Activated T-cell treated with anti-CD3 and anti-CD28 coated beads for 1 hour (primary cell): Measurements from ENCODE around the gene WSCD1.

Experiments
- DNase-seq: peaks from one replicate; pipeline ENCODE4 v3.0.0-alpha.2; 2020; ENCODE audit warnings: low read depth

WSCD1 gene

DNA sequence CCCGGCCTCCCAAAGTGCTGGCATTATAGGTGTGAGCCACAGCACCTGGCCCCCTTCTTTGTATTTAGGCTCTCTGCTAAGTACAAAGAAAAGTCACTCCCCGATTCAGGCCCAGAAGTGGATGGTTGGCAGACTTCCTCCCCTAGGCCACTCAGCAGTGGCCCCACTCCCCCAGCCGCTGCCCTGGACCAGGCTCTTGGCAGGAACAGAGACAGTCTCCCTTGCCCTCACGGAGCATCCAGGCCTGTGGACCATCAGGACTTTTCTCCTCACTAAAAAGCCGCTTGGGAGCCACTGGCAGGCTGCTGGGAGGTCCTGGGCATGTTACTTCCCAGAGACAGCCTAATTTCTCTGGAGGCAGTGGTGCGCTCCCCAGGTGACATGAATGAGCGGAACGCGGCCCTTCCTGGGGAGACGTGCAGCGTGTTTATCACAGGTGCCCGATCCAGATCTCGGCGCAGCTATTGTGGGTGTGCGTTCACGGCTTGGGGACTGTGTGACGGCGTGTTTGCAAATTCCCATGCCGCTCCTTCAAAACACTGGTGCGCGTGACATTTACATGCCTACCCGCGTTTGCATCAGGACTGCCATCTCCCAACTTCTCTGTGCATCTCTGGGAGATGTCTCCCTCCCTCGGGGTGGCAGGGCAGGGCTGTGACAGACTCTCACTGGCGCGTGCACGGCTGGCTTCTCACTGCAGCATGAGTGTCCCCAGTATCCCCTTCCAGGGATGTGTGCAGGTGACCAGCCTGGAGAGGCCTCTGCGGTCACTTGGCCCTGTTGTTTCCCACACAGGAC lies 16.6 kb downstream of the WSCD1 start:
- DNase-seq: no peak

- DNase-seq: no peak
Observed at GRCh38 chr17:6088141-6088540, 18.0 kb downstream of the WSCD1 start.

- DNase-seq: no peak
Observed at GRCh38 chr17:6090253-6090652, 20.1 kb downstream of the WSCD1 start.

DNA sequence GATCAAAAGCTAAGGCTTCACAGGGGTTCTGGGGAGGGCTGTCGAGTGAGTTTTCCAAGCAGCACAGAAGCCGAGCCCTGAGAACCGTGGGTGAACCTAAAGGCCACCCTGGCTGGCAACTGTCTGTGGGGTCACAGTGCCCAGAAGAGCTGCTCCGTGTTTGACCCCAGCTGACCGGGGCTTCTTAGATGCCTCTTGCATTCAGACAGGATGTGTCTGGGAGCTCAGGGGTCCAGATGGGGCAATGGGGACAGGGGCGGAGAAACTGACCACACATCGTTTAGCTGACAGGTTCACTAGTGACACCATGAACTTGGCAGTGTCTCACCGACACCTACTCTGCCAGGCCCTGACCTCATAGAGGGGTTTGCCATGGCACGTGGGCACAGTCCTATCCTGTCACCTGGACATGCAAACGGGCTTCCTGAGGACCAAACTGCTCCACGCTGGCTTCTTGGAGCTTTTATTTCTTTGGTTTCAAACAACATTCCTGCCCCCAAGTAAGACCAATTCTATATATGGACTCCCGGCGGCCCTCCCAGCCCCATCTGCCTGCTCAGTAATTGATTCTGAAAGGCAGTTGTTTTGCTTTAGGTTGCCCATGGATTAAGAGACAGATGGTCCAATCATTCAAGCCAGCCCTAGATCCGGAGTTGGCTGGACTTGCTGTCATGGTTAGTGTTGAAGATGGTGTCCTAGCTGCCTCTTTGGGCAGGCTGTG lies 22.2 kb downstream of the WSCD1 start:
- DNase-seq: no peak

DNA sequence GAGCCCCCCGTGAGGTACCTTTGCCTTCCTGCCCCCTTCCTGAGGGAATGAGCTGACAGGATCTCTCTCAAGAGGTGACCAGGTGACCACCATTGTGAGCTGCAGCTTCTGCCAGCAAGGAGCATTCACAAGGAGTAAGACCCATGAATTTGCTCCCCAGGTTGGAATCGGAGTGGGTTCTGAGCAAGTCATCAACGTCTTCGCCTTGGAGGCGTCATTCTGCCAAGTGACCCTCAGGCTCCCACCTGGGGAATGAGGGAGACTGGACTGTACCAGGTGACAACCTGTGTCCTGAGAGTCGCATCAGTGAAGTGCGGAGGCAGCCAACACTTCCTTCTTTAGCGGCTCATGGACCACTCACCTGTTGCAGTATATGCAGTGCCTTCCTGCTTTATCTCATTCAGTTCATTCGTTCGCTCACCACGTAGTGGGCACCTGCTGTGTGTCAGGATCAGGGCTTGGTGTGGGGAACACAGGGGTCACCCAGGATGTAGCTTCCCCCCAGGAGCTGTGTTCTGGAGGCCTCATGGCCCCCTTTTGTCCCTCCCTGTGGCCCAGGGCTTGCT lies 22.8 kb downstream of the WSCD1 start:
- DNase-seq: no peak

DNA sequence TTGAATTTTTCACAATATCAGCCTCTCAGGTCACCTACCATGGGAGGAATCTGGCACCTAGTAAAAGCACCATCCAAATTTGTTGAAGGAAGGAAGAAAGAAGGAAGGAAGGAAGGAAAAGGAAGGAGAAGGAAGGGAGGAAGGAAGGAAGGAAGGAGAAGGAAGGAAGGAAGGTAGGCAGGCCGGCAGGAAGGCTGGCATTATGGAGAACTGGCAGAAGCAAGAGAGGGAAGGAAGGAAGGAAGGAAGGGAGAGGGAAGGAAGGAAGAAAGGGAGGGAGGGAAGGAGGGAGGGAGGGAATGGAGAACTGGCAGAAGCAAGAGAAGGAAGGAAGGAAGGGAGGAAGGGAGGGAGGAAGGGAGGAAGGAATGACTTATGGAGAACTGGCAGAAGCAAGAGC lies 24.3 kb downstream of the WSCD1 start:
- DNase-seq: no peak

- no peak for DNase-seq
Observed at GRCh38 chr17:6094926-6095325, 24.7 kb downstream of the WSCD1 start.

- no peak for DNase-seq
Observed at GRCh38 chr17:6095501-6095900, 25.3 kb downstream of the WSCD1 start.

GRCh38 chr17:6096201-6097004 lies 26.2 kb downstream of the WSCD1 start:
- DNase-seq: no peak

GRCh38 chr17:6097005-6097279 lies 26.8 kb downstream of the WSCD1 start:
- no peak for DNase-seq

DNA sequence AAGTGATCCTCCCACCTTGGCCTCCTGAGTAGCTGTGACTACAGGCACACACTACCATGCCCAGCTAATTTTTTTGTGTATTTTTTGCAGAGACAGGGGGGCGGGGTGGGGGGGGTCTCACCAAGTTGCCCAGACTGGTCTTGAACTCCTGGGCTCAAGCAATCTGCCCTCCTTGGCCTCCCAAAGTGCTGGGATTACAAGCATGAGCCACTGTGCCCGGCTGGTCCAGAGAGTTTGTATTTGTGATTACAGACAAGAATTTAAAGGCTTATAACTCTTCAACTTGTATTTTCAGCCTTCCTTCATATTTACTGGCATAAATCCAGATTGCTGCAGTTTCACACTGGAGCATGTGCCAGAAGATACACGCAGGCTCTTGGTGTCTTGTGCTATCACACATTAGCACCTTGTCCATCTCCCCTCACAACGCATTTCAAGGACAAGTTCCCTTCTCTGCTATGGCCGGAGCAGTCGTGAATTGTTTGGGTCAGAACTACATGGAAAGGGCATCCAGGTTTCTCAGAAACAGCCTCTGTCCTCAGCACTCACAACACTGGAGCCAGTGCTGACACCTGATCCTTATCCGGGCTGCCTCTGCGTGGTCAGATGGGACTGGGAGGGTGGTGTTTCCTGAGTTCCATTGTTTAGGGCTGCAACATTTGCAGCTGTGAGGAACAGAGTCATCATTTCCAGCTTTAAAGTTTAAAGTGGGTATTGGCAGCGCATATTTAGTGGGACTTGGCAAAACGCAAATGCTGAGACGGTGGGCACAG lies 28.1 kb downstream of the WSCD1 start:
- DNase-seq: no peak

DNA sequence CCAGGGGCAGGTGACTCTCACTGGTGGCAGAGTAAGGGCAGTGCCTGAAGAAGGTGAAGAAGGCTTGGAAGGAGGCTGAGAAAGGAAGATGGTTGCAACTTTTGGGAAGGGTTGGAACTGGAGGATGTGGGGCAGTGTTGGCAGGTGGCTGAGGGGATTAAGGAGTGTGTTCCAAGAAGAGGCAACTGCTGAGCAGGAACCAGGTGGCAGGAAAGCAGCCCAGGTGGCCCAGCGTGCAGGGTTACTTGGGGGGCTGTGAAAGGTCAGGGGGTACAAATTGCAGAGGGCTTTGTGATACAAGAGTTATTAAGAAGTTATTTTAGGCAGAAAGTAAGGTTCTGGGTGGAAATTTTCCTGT lies 28.6 kb downstream of the WSCD1 start:
- no peak for DNase-seq

- no peak for DNase-seq
Observed at GRCh38 chr17:6099492-6099891, 29.3 kb downstream of the WSCD1 start.

GRCh38 chr17:6100146-6100545 lies 30.0 kb downstream of the WSCD1 start:
- DNase-seq: no peak

DNA sequence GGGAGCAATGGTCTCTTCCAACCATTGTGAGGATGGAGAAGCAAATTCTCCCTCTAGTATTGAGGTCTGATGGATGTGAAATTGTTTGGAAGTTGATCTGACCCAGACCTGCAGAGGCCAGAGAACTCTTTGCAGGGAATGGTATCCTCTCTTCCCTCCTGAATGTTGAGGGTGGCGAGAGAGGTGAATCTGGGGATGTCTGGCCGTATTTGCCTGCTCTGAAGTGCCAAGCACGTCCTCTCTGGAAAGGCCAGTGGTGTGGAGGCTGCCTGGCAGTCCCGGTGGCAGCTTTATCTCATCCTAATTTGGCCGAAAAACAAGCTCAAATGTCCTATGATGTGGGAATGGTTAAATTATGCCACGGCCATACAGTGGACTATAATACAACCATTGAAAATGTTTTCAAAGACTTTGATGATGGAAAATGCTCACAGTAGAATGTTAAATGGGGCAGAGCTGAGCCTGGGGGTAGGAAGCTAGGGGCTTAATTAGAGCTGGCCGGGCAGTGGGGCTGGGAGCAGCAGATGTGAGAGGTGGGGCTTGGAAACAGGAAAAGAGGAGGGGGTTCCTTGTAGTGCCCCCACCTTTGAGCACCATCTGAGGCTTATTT lies 30.8 kb downstream of the WSCD1 start:
- no peak for DNase-seq

DNA sequence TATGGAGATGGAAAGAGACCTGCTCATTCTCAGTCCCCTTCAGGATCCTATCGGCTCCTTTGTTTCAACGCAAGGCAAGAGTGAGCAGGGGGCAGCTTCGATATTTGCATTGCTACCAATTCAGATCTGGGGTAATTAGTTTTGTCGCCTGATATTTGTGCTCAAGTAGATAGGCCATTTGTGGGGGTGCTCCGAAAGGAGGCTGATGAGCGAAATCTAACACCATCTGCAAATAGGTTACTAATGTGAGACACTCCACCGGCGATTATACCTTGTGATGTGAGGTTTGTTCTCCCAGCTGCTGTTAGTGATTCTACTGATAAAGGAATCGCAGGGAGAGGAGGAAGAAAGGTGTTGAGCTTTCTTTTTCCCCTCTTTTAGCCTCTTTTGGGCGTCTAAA lies 31.5 kb downstream of the WSCD1 start:
- no peak for DNase-seq

DNA sequence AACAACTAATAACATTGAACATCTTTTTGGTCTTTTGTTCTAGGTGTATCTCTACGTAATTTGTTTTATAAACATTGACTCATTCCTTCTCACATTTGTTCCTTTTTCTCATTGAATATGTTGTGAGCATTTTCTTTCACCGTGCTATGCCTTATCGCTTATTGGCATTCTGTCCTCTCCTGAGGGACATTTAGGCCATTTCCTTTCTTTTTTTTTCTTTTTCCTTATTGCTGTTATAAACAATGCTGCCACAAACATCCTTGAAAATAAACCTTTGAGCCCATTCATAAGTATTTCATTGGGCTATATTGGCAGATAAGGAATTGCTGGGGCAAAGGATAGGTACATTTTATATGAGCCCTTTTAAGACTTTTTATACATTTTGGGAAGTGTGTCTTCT lies 32.4 kb downstream of the WSCD1 start:
- no peak for DNase-seq

- DNase-seq: no peak
Observed at GRCh38 chr17:6104956-6105648, 34.9 kb downstream of the WSCD1 start.

- no peak for DNase-seq
Observed at GRCh38 chr17:6105649-6106007, 35.4 kb downstream of the WSCD1 start.

- no peak for DNase-seq
Observed at GRCh38 chr17:6106212-6106611, 36.0 kb downstream of the WSCD1 start.

- DNase-seq: no peak
Observed at GRCh38 chr17:6107791-6108190, 37.6 kb downstream of the WSCD1 start.
